Motor neuron (in vitro differentiated cells): ENCODE results near the gene OR14A16. TPM values are rescaled to one million over a fixed set of nuclear protein-coding genes. Genes with fewer than 3 reads are reported as not detected.

Experiments used
- ATAC-seq, 8 experiments: fragments of 200-7000 bp; cut with Tn5 transposase; replicated peaks in 6 of 8; 2 replicates each; pipeline ENCODE4 v1.8.0; 2021; ENCODE audit warnings: mild to moderate bottlenecking in 8 of 8, moderate library complexity in 8 of 8
- H3K27ac ChIP-seq, 2 donors: fragments of 250-450 bp; sonication (Bioruptor Pico); 2 replicates each; pipeline ENCODE4 v1.9.0; 2021; ENCODE audit warnings: antibody characterized with exemption in 2 of 2, mild to moderate bottlenecking in 2 of 2, moderate library complexity in 1 of 2
- H3K4me1 ChIP-seq, 2 donors: fragments of 250-450 bp; sonication (Bioruptor Pico); replicated peaks in 1 of 2; 2 replicates each; pipeline ENCODE4 v1.6.1; 2021; ENCODE audit warnings: antibody characterized with exemption in 2 of 2, mild to moderate bottlenecking in 2 of 2, moderate library complexity in 1 of 2
- H3K4me3 ChIP-seq, 5 donors: fragments of 250-450 bp; sonication (Bioruptor Pico); 2 replicates each; pipeline ENCODE4 v1.9.0; 2021; ENCODE audit warnings: antibody characterized with exemption in 5 of 5, mild to moderate bottlenecking in 5 of 5, moderate library complexity in 4 of 5
- WGBS, 10 experiments: fragments of 450-650 bp; shearing (Covaris generic); methylation state at CpG; one replicate each; pipeline ENCODE4 v1.0.0; 2022; 5-methylcytosine and 5-hydroxymethylcytosine counted together
- in situ Hi-C, 9 experiments: fragments of 400-800 bp; cut with MboI; loops; one replicate each; pipeline ENCODE4 v1.15.0; 2021; ENCODE audit warnings: low sequenced_read_pairs in 9 of 9, low pct_unique_long_range_greater_than_20kb in 2 of 9; ENCODE audit not compliant: unreplicated experiment in 9 of 9
- total RNA-seq, 8 experiments: library from RNA; unstranded; fragments of 300-600 nt; gene quantifications; 2 replicates each; pipeline versions ENCODE4 v1.2.3 to v1.2.4, GENCODE V29; 2022

OR14A16 gene
- total RNA-seq, 8 experiments from 2014 or later = not detected

DNA sequence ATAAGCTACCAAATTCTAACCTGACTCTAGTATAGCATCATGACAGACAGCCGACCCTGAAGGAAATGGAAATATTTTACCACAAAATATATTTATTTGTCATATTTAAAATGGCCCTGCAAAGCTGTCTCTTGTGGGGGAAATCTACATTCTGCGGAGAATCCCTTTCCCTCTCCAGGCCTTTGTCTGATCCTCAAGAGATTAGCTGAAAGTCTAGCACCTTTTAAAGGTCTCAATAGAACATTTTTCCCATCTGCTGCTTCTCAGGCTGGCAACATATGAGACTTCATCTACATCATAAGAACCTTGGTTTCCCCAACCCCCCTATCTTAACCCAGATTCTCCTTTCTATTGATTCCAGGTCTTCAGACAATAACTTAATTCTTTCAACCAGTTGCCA, 19.5 kb upstream of the OR14A16 start:
- H3K4me3 ChIP-seq = no peak overlapping the region
- in situ Hi-C loops = no loop called here
- ATAC-seq = no peak
- no peaks in the 10 kb centered on the region for H3K4me1 ChIP-seq
- H3K27ac ChIP-seq = no peak overlapping the region
- 0 to 100% (median 52%) methylated on average over 1 to 2 of the region's 2 CpGs; no CpG with 5 or more reads in 2 of the 10 experiments for WGBS, 10 experiments

DNA sequence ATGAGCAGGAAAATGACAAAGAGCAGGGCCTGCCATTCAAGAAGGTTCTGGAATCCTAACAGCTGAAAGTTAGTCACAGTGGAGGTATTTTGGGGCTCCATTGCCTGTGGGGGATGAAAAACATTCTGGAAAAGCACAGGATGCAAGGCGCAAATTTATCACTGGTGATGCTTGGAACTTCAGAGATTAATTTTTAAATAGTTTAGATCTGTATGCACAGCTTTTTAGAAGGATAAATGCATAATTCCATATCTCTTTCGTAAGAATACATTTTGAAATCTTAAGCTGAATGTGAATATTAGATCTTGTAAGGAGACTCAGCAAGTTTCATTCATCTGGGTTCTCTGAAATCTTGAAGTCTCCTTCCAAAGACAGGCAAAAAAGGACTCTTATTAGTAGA, 17.9 kb upstream of the OR14A16 start, which contains the start of gene OR11L1:
Gene OR11L1, minus strand, starts transcription at position 101 of the 400 bp plus-strand sequence. Its CDS starts 0 bp downstream, at position 101.
- in situ Hi-C loops = no loop called here
- Histone ChIP-seq H3K27ac (no peak within 1 kb of the TSS), H3K4me1 (no peaks in the 10 kb centered on the region), H3K4me3 (no peak within 1 kb of the TSS)
- 20 to 90% (median 50%) methylated on average over 1 to 2 of the region's 2 CpGs for WGBS, 10 experiments
- no peak for ATAC-seq

DNA sequence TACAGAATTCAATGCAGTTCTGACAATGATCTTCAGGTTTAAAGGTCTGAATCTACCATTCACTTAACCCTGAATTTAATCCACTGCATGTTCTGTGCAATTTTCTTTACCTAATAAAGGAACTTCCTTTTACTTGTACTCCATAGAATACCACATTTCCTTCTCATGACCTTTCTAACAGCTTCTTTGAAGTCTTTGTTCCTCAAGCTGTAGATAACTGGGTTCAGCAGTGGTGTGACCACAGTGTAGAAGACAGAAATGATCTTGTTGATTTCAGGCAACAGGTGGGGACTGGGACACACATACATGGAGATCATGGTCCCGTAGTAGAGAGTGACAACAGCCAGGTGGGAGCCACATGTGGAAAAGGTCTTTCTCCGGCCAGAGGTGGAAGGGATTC, 16.9 kb upstream of the OR14A16 start:
- in situ Hi-C loops = no loop called here
- Histone ChIP-seq H3K27ac (no peak overlapping the region), H3K4me3 (no peak overlapping the region), H3K4me1 (no peaks in the 10 kb centered on the region)
- ATAC-seq = no peak
- 10 to 100% (median 78%) methylated on average over 1 to 2 of the region's 2 CpGs; no CpG with 5 or more reads in 3 of the 10 experiments for WGBS, 10 experiments

DNA sequence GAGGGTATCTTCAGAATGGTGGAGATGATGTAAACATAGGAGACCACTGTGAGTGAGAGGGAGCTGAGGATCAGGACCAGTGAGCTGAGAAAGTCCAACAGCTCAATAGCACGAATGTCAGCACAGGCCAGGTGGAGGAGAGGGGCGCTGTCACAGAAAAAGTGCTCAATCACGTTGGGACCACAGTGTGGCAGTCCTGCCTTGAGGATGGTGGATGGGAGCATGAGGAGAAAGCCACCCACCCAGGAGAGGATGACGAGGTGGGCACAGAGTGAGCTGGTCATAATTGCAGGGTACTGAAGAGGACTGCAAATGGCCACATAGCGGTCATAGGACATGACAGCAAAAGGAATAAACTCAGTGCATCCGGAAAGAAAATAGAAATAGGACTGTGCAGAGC, 9.7 kb upstream of the OR14A16 start:
- Histone ChIP-seq H3K4me1 (no peaks in the 10 kb centered on the region), H3K27ac (no peak overlapping the region), H3K4me3 (no peak overlapping the region)
- WGBS, 10 experiments = 13 to 82% (median 63%) methylated on average over 1 to 6 of the region's 6 CpGs; no CpG with 5 or more reads in 1 of the 10 experiments
- ATAC-seq = no peak
- in situ Hi-C loops = no loop called here

DNA sequence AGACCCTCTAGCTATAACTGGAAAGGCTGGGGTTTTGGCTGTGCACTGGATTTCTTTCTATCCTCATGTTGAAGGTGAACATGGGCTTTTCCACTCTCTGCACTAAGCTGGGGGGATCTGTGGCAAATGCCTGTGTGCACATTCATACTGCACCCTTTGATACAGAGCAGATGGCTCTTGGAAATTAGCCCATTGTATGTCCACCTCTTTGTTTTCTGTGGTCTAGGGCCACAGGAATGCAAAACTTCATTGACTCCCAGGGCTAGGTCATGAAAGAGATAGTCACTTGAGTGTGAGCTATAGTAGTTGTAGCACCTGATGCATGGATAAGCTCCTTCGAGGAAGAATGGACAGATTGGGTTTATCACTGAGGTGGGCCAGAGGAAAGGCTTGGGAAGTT, 5.7 kb upstream of the OR14A16 start:
- WGBS, 10 experiments = 0 to 60% (median 0%) methylated on average over 1 of the region's 1 CpG; no CpG with 5 or more reads in 3 of the 10 experiments
- H3K4me1 ChIP-seq = no peaks in the 10 kb centered on the region
- H3K4me3 ChIP-seq = no peak overlapping the region
- H3K27ac ChIP-seq = no peak overlapping the region
- no peak for ATAC-seq
- in situ Hi-C loops = no loop called here

DNA sequence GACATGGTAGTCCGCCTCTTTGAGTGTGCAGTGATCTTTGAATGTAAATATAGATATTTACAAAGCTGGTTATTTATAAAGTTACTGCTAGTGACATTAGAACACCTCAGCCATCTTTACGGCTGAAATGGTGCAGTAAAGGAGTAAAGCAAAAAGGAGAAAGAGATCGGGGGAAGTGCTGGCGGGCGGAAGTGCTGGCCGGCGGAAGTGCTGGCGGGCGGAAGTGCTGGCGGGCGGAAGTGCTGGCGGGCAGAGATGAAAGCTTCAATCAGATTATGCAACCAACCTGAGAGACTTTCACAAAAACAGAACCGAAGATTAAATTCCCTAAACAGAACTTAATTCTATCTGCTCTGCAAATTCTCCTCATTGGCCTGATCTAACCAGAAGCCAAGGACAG, 1.4 kb upstream of the OR14A16 start:
- no peak overlapping the region for H3K4me3 ChIP-seq
- no peaks in the 10 kb centered on the region for H3K4me1 ChIP-seq
- no peak for ATAC-seq
- H3K27ac ChIP-seq = no peak overlapping the region
- in situ Hi-C loops = no loop called here
- WGBS, 10 experiments = 50 to 100% (median 80%) methylated on average over 1 to 13 of the region's 13 CpGs; no CpG with 5 or more reads in 1 of the 10 experiments

DNA sequence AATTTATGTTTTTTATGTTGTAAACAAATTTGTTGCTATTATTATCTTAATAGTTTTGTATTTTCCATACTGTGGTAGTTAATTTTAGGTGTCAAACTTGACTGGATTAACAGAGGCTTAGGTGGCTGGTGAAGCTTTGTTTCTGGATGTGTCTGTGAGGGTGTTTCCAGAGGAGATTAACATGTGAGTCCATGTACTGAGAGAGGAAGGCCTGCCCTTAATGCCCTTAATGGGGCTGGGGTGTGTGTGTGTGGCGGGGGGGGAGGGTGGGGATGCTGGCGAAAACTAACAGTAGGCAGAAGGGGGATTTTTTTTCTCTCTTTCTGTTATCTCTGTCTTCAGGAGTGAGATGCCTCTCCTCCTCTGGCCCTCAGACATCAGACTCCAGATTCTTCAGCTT, 1.9 kb downstream of the OR14A16 start:
- WGBS, 10 experiments = no CpG with 5 or more reads among the region's 2 CpGs
- in situ Hi-C loops = no loop called here
- no peak for ATAC-seq

DNA sequence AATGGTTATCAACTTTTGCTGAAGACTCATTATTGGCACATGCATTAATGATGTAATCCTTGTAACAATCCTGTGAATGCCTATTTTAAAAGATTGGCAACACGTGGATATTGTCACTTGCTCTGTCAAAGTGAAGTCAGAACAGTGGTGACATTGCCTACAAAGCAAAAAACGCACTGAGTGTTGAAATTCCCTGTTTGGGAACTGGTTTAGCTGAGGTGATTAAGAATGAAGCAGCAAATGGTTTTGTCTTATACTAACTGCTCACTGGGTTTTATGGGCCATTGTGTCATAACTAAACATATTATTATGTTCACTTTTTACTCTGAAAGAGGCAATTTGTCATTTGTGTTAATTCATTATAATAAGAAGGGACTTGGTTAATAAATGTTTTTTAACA, 11.3 kb downstream of the OR14A16 start:
- in situ Hi-C loops = no loop called here
- WGBS, 10 experiments = 0 to 83% (median 32%) methylated on average over 1 to 2 of the region's 2 CpGs; no CpG with 5 or more reads in 1 of the 10 experiments
- no peak for ATAC-seq
- no peaks in the 10 kb centered on the region for H3K4me1 ChIP-seq
- H3K4me3 ChIP-seq = no peak overlapping the region
- no peak overlapping the region for H3K27ac ChIP-seq

More for the DNA sequence above, 1.9 kb downstream of the OR14A16 start:
- no peak overlapping the region for H3K27ac ChIP-seq
- no peaks in the 10 kb centered on the region for H3K4me1 ChIP-seq
- H3K4me3 ChIP-seq = no peak overlapping the region

DNA sequence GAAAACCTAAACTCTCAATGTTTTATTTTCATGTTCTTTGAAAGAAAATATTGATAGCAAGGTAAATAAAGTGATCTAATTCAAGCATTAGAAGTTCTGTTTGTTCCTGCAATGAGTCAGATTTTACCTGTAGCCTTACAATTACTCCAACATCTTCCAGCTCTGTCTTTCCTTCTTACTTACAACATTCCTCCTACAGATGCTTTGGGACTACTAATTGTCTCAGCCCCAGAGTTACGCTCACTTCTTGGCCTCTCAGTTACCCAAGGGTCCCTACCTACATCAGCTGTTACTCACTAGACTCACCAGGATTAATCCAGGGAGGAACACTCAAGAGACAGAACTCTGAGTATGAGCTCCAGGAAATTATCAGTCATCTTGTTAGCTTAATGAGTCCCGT, 26.4 kb downstream of the OR14A16 start:
- no peak for ATAC-seq
- H3K4me1 ChIP-seq = no peaks in the 10 kb centered on the region
- in situ Hi-C loops = no loop called here
- WGBS, 10 experiments = 0 to 100% (median 6%) methylated on average over 1 to 2 of the region's 2 CpGs
- no peak overlapping the region for H3K4me3 ChIP-seq
- no peak overlapping the region for H3K27ac ChIP-seq

DNA sequence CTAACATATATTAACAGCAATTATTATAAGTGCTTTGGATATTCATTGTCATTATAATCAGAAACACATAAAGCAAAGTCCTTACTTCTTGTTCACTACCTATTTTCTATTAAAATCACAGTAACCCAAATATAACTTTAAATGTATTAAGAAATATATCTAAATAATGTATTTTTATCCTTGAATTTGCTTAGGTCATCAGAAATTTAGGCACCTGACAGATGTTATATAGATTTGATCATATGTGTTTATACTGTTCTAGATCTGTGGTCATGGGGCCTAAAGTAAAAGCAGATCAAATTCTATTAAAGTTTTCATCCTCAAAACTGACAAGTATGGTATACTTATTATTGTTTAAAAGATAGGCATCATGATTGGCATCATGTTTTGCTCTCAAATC, 54.3 kb downstream of the OR14A16 start:
- Histone ChIP-seq H3K27ac (no peak overlapping the region), H3K4me3 (no peak overlapping the region), H3K4me1 (no peaks in the 10 kb centered on the region)
- no peak for ATAC-seq
- in situ Hi-C loops = no loop called here

Other genes with a start within 250 kb of the OR14A16 start
- gene OR2G2, start 235.8 kb downstream of the OR14A16 start, total RNA-seq = 1 to 10 TPM in 1 of 8 experiments, under 1 TPM in 1, not detected in 6; 0.21 to 1.0 TPM
- under 1 TPM in 2 of 8 experiments, not detected in 6; 0.61 to 0.76 TPM for gene OR2G3, start 218.5 kb downstream of the OR14A16 start, total RNA-seq
- under 1 TPM in 5 of 8 experiments, not detected in 3; 0.04 to 0.71 (median 0.18) TPM for gene OR13G1, start 144.4 kb downstream of the OR14A16 start, total RNA-seq
- gene OR6F1, start 107.5 kb downstream of the OR14A16 start, total RNA-seq = under 1 TPM in 3 of 8 experiments, not detected in 5; 0.09 to 0.31 (median 0.28) TPM
- not detected for gene OR14K1, start 85.5 kb downstream of the OR14A16 start, total RNA-seq
- gene OR14A2, start 76.0 kb downstream of the OR14A16 start, total RNA-seq = not detected
- gene OR1C1, start 63.6 kb downstream of the OR14A16 start, total RNA-seq = 1 to 10 TPM in 1 of 8 experiments, under 1 TPM in 5, not detected in 2; 0.07 to 1.3 (median 0.20) TPM
- gene OR11L1, start 17.8 kb upstream of the OR14A16 start, total RNA-seq = 1 to 10 TPM in 1 of 8 experiments, under 1 TPM in 1, not detected in 6; 0.25 to 1.1 TPM
- gene TRIM58, start 33.1 kb upstream of the OR14A16 start, total RNA-seq = 1 to 10 TPM in 2 of 8 experiments, under 1 TPM in 5, not detected in 1; 0.27 to 4.7 (median 0.52) TPM
- gene OR2W3, start 71.5 kb upstream of the OR14A16 start, total RNA-seq = 1 to 10 TPM in 1 of 8 experiments, under 1 TPM in 7; 0.33 to 1.0 (median 0.51) TPM
- under 1 TPM in 1 of 8 experiments, not detected in 7; 0.47 TPM for gene OR2T8, start 96.1 kb upstream of the OR14A16 start, total RNA-seq
- under 1 TPM in 2 of 8 experiments, not detected in 6; 0.21 to 0.24 TPM for gene OR2AJ1, start 100.8 kb upstream of the OR14A16 start, total RNA-seq
- gene OR2L8, start 124.7 kb upstream of the OR14A16 start, total RNA-seq = 1 to 10 TPM in 2 of 8 experiments, under 1 TPM in 2, not detected in 4; 0.36 to 1.9 (median 0.80) TPM
- gene OR2AK2, start 141.1 kb upstream of the OR14A16 start, total RNA-seq = 1 to 10 TPM in 2 of 8 experiments, under 1 TPM in 1, not detected in 5; 1.00 to 1.5 (median 1.1) TPM
- 1 to 10 TPM in 1 of 8 experiments, under 1 TPM in 3, not detected in 4; 0.08 to 1.0 (median 0.26) TPM for gene OR2L5, start 189.5 kb upstream of the OR14A16 start, total RNA-seq
- gene OR2L2, start 206.0 kb upstream of the OR14A16 start, total RNA-seq = under 1 TPM in 7 of 8 experiments, not detected in 1; 0.08 to 0.70 (median 0.29) TPM
- gene OR2L3, start 222.7 kb upstream of the OR14A16 start, total RNA-seq = under 1 TPM in 6 of 8 experiments, not detected in 2; 0.13 to 0.63 (median 0.21) TPM